Astrocyte (in vitro differentiated cells and primary cell): ENCODE data around the gene STAT3. TPM values are rescaled to one million over a fixed set of nuclear protein-coding genes. Genes with fewer than 3 reads are reported as not detected.
A peak's percentile ranks its signal among the peaks of the same experiment; 100 is the strongest.

Source experiments
- DNase-seq: peaks from one replicate; pipeline ENCODE4 v3.0.0-alpha.2; 2010; ENCODE audit warnings: low read depth
- FAIRE-seq: peaks from 2 replicates; lab custom pipeline; 2011; peaks lifted over from hg19 to GRCh38; lab: Jason Lieb, UNC
- H2AFZ ChIP-seq: 2 replicates; pipeline ENCODE4 v1.6.0; 2012; ENCODE audit warnings: low read depth, low read length, inconsistent platforms
- H3K27ac ChIP-seq: 2 replicates; pipeline ENCODE4 v1.5.1; 2011; ENCODE audit warnings: low read depth, low read length, inconsistent platforms
- H3K27me3 ChIP-seq: 2 replicates; pipeline ENCODE4 v1.6.0; 2011; ENCODE audit warnings: low read length, inconsistent platforms; ENCODE audit not compliant: insufficient read depth
- H3K36me3 ChIP-seq: 2 replicates; pipeline ENCODE4 v1.5.1; 2011; ENCODE audit warnings: low read length, inconsistent platforms; ENCODE audit not compliant: insufficient read depth
- H3K4me1 ChIP-seq: 2 replicates; pipeline ENCODE4 v1.5.1; 2011; ENCODE audit warnings: low read length, inconsistent platforms; ENCODE audit not compliant: insufficient read depth
- H3K4me2 ChIP-seq: 2 replicates; pipeline ENCODE4 v1.6.0; 2012; ENCODE audit warnings: low read length, inconsistent platforms
- H3K4me3 ChIP-seq: 2 replicates; pipeline ENCODE4 v1.5.1; 2011; ENCODE audit warnings: low read depth, mild to moderate bottlenecking, low read length, inconsistent platforms; ENCODE audit not compliant: insufficient read depth
- H3K79me2 ChIP-seq: 2 replicates; pipeline ENCODE4 v1.6.0; 2012; ENCODE audit warnings: mild to moderate bottlenecking, low read length, inconsistent platforms; ENCODE audit not compliant: insufficient read depth
- H3K9ac ChIP-seq: 2 replicates; pipeline ENCODE4 v1.6.0; 2012; ENCODE audit warnings: mild to moderate bottlenecking, low read length, inconsistent platforms
- H3K9me3 ChIP-seq: 2 replicates; pipeline ENCODE4 v1.5.1; 2012; ENCODE audit warnings: low read depth, mild to moderate bottlenecking, low read length, inconsistent platforms; ENCODE audit not compliant: insufficient read depth
- H4K20me1 ChIP-seq: 2 replicates; pipeline ENCODE4 v1.6.0; 2012; ENCODE audit warnings: low read length, inconsistent platforms; ENCODE audit not compliant: insufficient read depth
- H3K27ac Mint-ChIP-seq: one replicate; pipeline ENCODE4 v1.8.0; 2021; ENCODE audit warnings: mild to moderate bottlenecking, mixed read lengths; ENCODE audit not compliant: unreplicated experiment
- H3K27me3 Mint-ChIP-seq: one replicate; pipeline ENCODE4 v1.8.0; 2021; ENCODE audit warnings: low read depth, mixed read lengths; ENCODE audit not compliant: unreplicated experiment
- H3K36me3 Mint-ChIP-seq: one replicate; pipeline ENCODE4 v1.8.0; 2021; ENCODE audit warnings: low read depth, mixed read lengths; ENCODE audit not compliant: unreplicated experiment
- H3K4me1 Mint-ChIP-seq: one replicate; pipeline ENCODE4 v1.8.0; 2021; ENCODE audit warnings: low read depth, mixed read lengths; ENCODE audit not compliant: unreplicated experiment
- H3K4me3 Mint-ChIP-seq: one replicate; pipeline ENCODE4 v1.8.0; 2021; ENCODE audit warnings: mild to moderate bottlenecking, moderate library complexity, mixed read lengths; ENCODE audit not compliant: unreplicated experiment
- H3K9me3 Mint-ChIP-seq: one replicate; pipeline ENCODE4 v1.8.0; 2021; ENCODE audit warnings: mild to moderate bottlenecking, mixed read lengths; ENCODE audit not compliant: unreplicated experiment
- EZH2 ChIP-seq: IDR thresholded peaks from 2 replicates; pipeline ENCODE4 v1.6.1; 2012; ENCODE audit warnings: mild to moderate bottlenecking, low read length, inconsistent platforms; ENCODE audit not compliant: insufficient read depth
- total RNA-seq: library from RNA; stranded (reverse); gene quantifications from 2 replicates; pipeline ENCODE4 v1.2.1, GENCODE V29; 2021
- TF ChIP-seq, protein P1 (sequence below): IDR thresholded peaks from 2 replicates; pipeline ENCODE4 v1.5.1; 2011; ENCODE audit warnings: low read depth, mild to moderate bottlenecking, inconsistent platforms, low read length, moderate library complexity; ENCODE audit not compliant: insufficient read depth

The STAT3 gene
- total RNA-seq, 1 donor from 2014 or later, result 145 TPM

DNA sequence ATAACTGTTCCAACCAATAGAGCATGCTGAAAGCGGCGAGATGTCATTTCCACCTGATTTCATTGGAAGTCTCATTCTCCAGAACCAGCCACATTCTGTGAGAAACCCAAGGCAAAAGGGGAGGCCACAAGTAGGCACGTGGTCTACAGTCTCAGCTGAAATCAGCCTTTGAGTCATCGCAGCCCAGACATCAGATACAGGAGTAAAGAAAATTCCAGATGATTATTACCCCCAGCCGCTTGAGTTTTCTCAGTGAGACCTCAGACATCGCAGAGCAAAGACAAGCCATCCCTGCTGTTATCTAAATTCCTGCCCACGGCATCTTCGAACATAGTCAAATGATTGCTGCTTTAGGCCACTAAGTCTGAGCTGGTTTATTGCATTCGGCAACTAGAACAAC is 23.1 kb downstream of the STAT3 start:
- Histone ChIP-seq H4K20me1 (peaks cover 95% of the 10 kb centered on the region), H3K79me2 (peaks cover 81% of the 10 kb centered on the region), H3K9ac (peak overlapping the region; percentile 51), H3K4me2 (peak overlapping the region; percentile 55), H3K4me1 (peaks cover 33% of the 10 kb centered on the region), H3K27me3 (no peaks in the 10 kb centered on the region), H3K36me3 (no peaks in the 10 kb centered on the region), H3K9me3 (no peaks in the 10 kb centered on the region), H3K27ac (peak overlapping the region; percentile 85), H2AFZ (no peak overlapping the region), H3K4me3 (no peak overlapping the region)
- Mint-ChIP-seq H3K4me3 (peak overlapping the region; percentile 7), H3K36me3 (peaks cover 10% of the 10 kb centered on the region), H3K27me3 (no peaks in the 10 kb centered on the region), H3K27ac (peak overlapping the region; percentile 70), H3K4me1 (peaks cover 56% of the 10 kb centered on the region), H3K9me3 (peaks cover 2% of the 10 kb centered on the region)
- TF ChIP-seq EZH2, result no peak
- TF ChIP-seq, protein P1, sequence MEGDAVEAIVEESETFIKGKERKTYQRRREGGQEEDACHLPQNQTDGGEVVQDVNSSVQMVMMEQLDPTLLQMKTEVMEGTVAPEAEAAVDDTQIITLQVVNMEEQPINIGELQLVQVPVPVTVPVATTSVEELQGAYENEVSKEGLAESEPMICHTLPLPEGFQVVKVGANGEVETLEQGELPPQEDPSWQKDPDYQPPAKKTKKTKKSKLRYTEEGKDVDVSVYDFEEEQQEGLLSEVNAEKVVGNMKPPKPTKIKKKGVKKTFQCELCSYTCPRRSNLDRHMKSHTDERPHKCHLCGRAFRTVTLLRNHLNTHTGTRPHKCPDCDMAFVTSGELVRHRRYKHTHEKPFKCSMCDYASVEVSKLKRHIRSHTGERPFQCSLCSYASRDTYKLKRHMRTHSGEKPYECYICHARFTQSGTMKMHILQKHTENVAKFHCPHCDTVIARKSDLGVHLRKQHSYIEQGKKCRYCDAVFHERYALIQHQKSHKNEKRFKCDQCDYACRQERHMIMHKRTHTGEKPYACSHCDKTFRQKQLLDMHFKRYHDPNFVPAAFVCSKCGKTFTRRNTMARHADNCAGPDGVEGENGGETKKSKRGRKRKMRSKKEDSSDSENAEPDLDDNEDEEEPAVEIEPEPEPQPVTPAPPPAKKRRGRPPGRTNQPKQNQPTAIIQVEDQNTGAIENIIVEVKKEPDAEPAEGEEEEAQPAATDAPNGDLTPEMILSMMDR, result no peak
- FAIRE-seq (peak; percentile 5), DNase-seq (peak; percentile 95)

DNA sequence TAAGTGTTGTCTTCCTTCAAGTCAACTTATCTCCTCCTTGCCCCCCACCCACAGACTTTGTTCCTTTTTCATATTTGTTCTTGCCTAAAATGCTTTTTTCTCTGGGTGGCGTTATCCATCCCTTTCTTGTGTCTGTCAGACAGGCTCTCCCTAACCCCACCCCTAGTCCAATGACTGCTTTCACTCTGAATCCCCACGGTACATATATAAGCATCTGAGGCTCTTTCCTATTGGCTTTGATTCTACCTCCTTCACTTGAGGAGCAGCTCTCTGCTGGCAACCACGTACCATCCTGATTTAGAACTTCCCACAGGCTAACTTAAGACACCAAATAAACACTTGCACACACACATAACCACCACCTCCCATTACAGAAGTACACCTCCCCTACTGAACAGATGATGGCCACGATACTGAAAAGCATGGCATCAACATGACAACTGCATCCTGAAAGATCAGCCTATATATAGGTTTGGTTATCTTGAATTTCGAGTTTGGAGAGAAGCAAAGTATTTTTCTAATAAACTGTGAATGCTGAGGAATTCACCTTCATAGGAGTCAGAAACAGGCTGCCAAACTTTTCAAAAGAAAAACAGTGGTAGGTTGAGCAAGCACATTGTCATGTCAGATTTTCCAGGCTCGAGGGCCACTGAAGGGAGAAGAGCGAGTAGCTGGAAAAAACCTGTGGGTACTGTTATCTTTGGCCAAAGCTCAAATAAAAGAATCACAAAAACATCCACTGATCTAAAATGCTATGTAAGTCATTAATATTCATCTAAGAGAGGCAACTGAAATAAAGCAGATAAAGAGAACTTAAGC is 24.3 kb downstream of the STAT3 start:
- Histone ChIP-seq H3K4me1 (peaks cover 33% of the 10 kb centered on the region), H3K36me3 (no peaks in the 10 kb centered on the region), H3K79me2 (peaks cover 82% of the 10 kb centered on the region), H2AFZ (no peak overlapping the region), H3K4me2 (peak overlapping the region; percentile 55), H3K4me3 (peak overlapping the region; percentile 7), H3K27me3 (no peaks in the 10 kb centered on the region), H4K20me1 (peaks cover 94% of the 10 kb centered on the region), H3K9ac (peak overlapping the region; percentile 51), H3K9me3 (no peaks in the 10 kb centered on the region), H3K27ac (peak overlapping the region; percentile 85)
- Mint-ChIP-seq H3K4me1 (peaks cover 56% of the 10 kb centered on the region), H3K4me3 (no peak overlapping the region), H3K36me3 (peaks cover 9% of the 10 kb centered on the region), H3K27me3 (no peaks in the 10 kb centered on the region), H3K27ac (peak overlapping the region; percentile 65), H3K9me3 (peaks cover 2% of the 10 kb centered on the region)
- no peak for TF ChIP-seq EZH2
- TF ChIP-seq, protein P1, result no peak
- FAIRE-seq (no peak), DNase-seq (peak; percentile 88)

DNA sequence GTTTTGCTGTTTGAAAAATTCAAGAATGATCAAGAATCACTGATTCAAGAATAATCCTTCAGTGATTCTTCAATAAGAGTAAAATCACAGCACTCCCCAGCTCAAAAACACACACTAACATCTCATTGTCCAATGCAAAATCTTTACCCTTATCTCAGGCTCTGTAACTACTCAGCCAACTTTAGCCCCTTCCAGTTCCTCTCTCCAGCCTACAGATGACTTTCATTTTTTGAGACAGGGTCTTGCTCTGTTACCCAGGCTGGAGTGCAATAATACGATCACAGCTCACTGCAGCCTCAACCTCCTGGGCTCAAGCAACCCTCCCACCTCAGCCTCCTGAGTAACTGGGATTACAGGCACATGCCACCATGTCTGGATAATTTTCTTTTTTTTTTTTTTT is 25.0 kb downstream of the STAT3 start:
- Histone ChIP-seq H3K79me2 (peaks cover 80% of the 10 kb centered on the region), H3K27me3 (no peaks in the 10 kb centered on the region), H2AFZ (no peak overlapping the region), H3K9ac (no peak overlapping the region), H3K4me1 (peaks cover 33% of the 10 kb centered on the region), H3K4me2 (no peak overlapping the region), H3K9me3 (no peaks in the 10 kb centered on the region), H3K4me3 (no peak overlapping the region), H3K27ac (no peak overlapping the region), H3K36me3 (no peaks in the 10 kb centered on the region), H4K20me1 (peaks cover 92% of the 10 kb centered on the region)
- Mint-ChIP-seq H3K4me1 (peaks cover 58% of the 10 kb centered on the region), H3K27ac (no peak overlapping the region), H3K36me3 (peaks cover 9% of the 10 kb centered on the region), H3K27me3 (no peaks in the 10 kb centered on the region), H3K4me3 (peak overlapping the region; percentile 35), H3K9me3 (peaks cover 2% of the 10 kb centered on the region)
- TF ChIP-seq EZH2, result no peak
- TF ChIP-seq, protein P1, result no peak
- no peak for DNase-seq
- FAIRE-seq, result no peak
